Measurements from ENCODE around the gene WDR81.

DNA sequence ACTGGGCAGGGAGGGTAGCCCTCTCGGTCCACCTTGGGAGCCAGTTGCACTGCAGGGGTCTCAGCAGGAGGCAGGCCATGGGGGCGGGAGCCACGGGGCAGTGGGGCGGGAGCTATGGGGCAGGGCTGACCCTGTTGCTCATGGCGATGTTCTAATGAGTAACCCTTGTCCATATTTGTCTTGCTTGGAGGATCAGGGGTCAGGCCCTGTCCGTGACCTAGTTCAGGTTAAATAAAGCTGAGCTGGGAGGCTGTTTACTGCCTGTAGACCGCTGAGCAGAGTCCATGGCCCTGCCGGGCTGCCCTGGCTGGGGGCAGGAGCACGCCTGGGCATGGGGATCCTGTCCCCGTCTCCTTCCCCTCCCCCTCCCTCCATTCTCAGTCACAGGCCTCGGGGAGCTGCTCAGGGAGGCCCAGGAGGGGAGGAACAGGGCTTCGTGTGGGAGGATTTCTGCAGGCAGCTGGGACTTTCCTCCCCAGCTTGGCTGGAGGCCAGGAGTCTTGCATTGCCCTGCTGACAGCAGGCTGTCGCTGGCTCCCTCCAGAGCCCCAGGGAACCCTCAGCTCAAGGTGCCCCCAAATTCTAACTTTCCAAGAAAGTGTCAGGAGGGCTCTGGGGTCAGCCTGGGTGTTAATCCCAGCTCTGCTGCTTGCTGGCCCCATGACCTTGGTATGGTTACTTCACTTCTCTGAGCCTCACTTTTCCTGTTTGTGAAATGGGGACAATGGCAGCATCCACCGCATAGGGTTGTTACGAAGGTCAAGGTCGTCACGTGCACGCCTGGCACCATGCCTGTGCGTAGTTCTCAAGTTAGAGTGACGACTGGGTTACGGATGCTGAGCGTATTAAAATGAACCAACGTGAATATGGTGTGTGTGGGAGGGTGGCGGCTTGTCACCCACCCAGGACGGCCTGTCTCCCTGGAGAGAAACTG is 12.1 kb downstream of the WDR81 start:
- TF ChIP-seq, protein P1, sequence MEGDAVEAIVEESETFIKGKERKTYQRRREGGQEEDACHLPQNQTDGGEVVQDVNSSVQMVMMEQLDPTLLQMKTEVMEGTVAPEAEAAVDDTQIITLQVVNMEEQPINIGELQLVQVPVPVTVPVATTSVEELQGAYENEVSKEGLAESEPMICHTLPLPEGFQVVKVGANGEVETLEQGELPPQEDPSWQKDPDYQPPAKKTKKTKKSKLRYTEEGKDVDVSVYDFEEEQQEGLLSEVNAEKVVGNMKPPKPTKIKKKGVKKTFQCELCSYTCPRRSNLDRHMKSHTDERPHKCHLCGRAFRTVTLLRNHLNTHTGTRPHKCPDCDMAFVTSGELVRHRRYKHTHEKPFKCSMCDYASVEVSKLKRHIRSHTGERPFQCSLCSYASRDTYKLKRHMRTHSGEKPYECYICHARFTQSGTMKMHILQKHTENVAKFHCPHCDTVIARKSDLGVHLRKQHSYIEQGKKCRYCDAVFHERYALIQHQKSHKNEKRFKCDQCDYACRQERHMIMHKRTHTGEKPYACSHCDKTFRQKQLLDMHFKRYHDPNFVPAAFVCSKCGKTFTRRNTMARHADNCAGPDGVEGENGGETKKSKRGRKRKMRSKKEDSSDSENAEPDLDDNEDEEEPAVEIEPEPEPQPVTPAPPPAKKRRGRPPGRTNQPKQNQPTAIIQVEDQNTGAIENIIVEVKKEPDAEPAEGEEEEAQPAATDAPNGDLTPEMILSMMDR (IDR thresholded peaks at IDR 0.05) = no peak
- no peak for TF ChIP-seq EZH2 (IDR thresholded peaks at IDR 0.05; ENCODE audit: borderline replicate concordance, insufficient read depth, low read depth, low read length, poor library complexity, severe bottlenecking)
